ENCODE measurements around the gene SYNE2.

The SYNE2 gene

DNA sequence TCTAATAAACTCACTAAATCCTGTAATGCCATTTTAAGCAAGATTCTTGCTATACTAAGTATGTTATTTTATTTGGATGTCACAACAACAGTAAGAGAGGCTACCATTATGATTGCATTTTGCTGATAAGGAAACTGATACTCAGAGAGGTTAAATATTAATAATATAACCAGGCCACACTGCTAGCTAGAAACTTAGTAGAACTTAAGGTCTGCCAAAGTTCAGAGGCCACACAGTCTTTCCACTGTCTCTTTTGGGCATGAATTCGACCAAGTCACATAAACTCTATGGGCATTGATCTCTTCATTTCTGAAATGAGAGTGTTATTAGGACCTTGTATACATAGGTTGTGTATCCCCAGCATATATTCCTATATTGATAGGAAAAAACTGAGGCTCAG lies 147.9 kb downstream of the SYNE2 start:
- DNase-seq (ENCODE audit: low spot score), result no peak
- ATAC-seq (ENCODE audit: low read depth), result no peak
- TF ChIP-seq, protein P1, sequence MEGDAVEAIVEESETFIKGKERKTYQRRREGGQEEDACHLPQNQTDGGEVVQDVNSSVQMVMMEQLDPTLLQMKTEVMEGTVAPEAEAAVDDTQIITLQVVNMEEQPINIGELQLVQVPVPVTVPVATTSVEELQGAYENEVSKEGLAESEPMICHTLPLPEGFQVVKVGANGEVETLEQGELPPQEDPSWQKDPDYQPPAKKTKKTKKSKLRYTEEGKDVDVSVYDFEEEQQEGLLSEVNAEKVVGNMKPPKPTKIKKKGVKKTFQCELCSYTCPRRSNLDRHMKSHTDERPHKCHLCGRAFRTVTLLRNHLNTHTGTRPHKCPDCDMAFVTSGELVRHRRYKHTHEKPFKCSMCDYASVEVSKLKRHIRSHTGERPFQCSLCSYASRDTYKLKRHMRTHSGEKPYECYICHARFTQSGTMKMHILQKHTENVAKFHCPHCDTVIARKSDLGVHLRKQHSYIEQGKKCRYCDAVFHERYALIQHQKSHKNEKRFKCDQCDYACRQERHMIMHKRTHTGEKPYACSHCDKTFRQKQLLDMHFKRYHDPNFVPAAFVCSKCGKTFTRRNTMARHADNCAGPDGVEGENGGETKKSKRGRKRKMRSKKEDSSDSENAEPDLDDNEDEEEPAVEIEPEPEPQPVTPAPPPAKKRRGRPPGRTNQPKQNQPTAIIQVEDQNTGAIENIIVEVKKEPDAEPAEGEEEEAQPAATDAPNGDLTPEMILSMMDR (IDR thresholded peaks at IDR 0.05; ENCODE audit: poor library complexity, severe bottlenecking), result no peak
- Histone ChIP-seq H3K9me3 (ENCODE audit: severe bottlenecking) (no peaks in the 10 kb centered on the region), H3K4me1 (ENCODE audit: insufficient read depth, poor library complexity, severe bottlenecking) (peaks cover 2% of the 10 kb centered on the region), H3K36me3 (ENCODE audit: low read depth) (peaks cover 60% of the 10 kb centered on the region), H3K4me3 (ENCODE audit: severe bottlenecking) (no peak overlapping the region), H3K27me3 (ENCODE audit: insufficient read depth, poor library complexity, severe bottlenecking) (no peaks in the 10 kb centered on the region), H3K27ac (ENCODE audit: poor library complexity, severe bottlenecking) (no peak overlapping the region)

DNA sequence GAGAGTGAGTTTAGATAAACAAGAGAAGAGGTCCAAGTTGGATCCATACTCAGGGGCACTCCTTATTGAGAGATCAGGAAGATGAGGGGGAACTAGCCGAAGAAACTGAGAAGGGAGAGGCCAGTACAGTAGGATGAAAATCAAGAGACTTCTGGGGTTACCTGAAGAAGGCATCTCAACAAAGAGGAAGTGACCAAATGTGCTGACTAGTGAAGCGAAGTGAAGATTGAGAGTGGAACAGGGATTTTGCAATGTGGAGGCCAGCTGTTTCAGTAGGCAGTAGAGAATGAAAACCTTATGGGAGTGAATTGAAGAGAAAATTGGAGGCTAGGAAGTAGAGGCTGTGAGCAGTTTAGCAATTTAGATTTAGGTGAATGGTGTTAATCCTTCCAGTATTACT lies 153.0 kb downstream of the SYNE2 start:
- H3K4me3 ChIP-seq (ENCODE audit: severe bottlenecking), result no peak overlapping the region
- no peak for ATAC-seq (ENCODE audit: low read depth)
- H3K36me3 ChIP-seq (ENCODE audit: low read depth), result peaks cover 21% of the 10 kb centered on the region
- DNase-seq (ENCODE audit: low spot score), result no peak
- TF ChIP-seq, protein P1 (IDR thresholded peaks at IDR 0.05; ENCODE audit: poor library complexity, severe bottlenecking), result no peak
- H3K9me3 ChIP-seq (ENCODE audit: severe bottlenecking), result no peaks in the 10 kb centered on the region
- no peaks in the 10 kb centered on the region for H3K27me3 ChIP-seq (ENCODE audit: insufficient read depth, poor library complexity, severe bottlenecking)
- no peak overlapping the region for H3K27ac ChIP-seq (ENCODE audit: poor library complexity, severe bottlenecking)
- no peaks in the 10 kb centered on the region for H3K4me1 ChIP-seq (ENCODE audit: insufficient read depth, poor library complexity, severe bottlenecking)

DNA sequence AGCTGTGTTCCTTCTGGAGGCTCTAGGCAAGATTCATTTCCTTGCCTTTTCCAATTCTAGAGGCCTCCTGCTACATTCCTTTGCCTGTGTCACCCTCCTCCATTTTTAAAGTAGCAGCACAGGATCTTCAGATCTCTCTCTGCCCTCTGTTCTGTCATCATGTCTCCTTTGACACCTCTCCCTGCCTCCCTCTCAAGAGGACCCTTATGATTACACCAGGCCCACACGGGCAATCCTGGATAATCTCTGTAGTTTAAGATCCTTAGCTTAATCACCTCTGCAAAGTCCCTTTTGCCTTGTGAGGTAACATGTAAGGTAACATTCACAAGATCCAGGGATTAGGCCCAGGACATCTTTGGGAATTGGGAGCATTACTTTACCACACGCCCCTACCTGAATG lies 155.2 kb downstream of the SYNE2 start:
- no peaks in the 10 kb centered on the region for H3K27me3 ChIP-seq (ENCODE audit: insufficient read depth, poor library complexity, severe bottlenecking)
- DNase-seq (ENCODE audit: low spot score), result no peak
- no peaks in the 10 kb centered on the region for H3K36me3 ChIP-seq (ENCODE audit: low read depth)
- no peak for ATAC-seq (ENCODE audit: low read depth)
- H3K27ac ChIP-seq (ENCODE audit: poor library complexity, severe bottlenecking), result no peak overlapping the region
- no peak overlapping the region for H3K4me3 ChIP-seq (ENCODE audit: severe bottlenecking)
- H3K4me1 ChIP-seq (ENCODE audit: insufficient read depth, poor library complexity, severe bottlenecking), result no peaks in the 10 kb centered on the region
- TF ChIP-seq, protein P1 (IDR thresholded peaks at IDR 0.05; ENCODE audit: poor library complexity, severe bottlenecking), result no peak
- no peaks in the 10 kb centered on the region for H3K9me3 ChIP-seq (ENCODE audit: severe bottlenecking)

DNA sequence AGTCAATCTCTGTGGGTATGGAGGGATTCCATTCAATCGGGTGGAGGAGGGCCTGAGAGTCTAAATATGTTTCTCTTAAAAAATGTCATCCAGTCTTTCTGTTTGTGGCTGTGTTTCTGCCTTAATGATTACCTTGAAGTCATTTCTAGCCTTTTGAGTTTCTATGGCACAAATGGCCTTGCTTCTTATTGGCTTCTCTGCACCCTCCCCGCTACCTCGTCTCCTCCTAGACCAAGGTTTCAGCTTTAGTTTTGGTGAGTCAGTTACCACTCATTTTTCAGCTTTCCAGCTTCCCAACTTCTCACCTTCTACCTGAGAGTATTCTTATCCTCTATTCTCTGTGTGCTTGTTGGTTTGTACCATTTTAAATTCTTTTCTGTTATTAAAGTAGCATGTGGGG lies 159.2 kb downstream of the SYNE2 start:
- no peaks in the 10 kb centered on the region for H3K9me3 ChIP-seq (ENCODE audit: severe bottlenecking)
- no peaks in the 10 kb centered on the region for H3K4me1 ChIP-seq (ENCODE audit: insufficient read depth, poor library complexity, severe bottlenecking)
- TF ChIP-seq, protein P1 (IDR thresholded peaks at IDR 0.05; ENCODE audit: poor library complexity, severe bottlenecking), result no peak
- H3K27ac ChIP-seq (ENCODE audit: poor library complexity, severe bottlenecking), result no peak overlapping the region
- peaks cover 15% of the 10 kb centered on the region; the same call in 1 of the 2 replicates for H3K36me3 ChIP-seq (ENCODE audit: low read depth)
- ATAC-seq (ENCODE audit: low read depth) (no peak), DNase-seq (ENCODE audit: low spot score) (no peak)
- H3K27me3 ChIP-seq (ENCODE audit: insufficient read depth, poor library complexity, severe bottlenecking), result no peaks in the 10 kb centered on the region
- no peak overlapping the region for H3K4me3 ChIP-seq (ENCODE audit: severe bottlenecking)

DNA sequence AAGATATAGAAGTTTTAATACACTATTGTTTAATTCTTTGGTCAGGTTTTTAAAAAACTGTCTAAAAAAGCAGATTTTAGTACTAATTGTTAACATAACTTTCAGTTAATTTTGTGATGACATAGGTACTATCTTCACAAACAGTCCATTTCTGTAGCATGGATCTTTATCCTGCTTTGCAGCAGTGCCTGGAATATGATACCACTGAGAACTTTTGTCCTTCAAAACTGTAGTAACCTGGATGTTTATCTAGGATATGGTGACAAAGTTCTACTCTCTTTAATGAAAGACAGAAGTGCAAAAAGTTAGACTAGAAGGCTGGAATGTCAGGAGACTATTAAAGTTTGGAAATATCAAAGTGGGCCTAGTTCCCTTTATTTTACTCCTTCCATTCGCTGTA lies 159.9 kb downstream of the SYNE2 start:
- no peaks in the 10 kb centered on the region for H3K4me1 ChIP-seq (ENCODE audit: insufficient read depth, poor library complexity, severe bottlenecking)
- DNase-seq (ENCODE audit: low spot score) (no peak), ATAC-seq (ENCODE audit: low read depth) (no peak)
- TF ChIP-seq, protein P1 (IDR thresholded peaks at IDR 0.05; ENCODE audit: poor library complexity, severe bottlenecking), result no peak
- no peak overlapping the region for H3K27ac ChIP-seq (ENCODE audit: poor library complexity, severe bottlenecking)
- H3K36me3 ChIP-seq (ENCODE audit: low read depth), result peaks cover 20% of the 10 kb centered on the region
- no peak overlapping the region for H3K4me3 ChIP-seq (ENCODE audit: severe bottlenecking)
- H3K27me3 ChIP-seq (ENCODE audit: insufficient read depth, poor library complexity, severe bottlenecking), result no peaks in the 10 kb centered on the region
- no peaks in the 10 kb centered on the region for H3K9me3 ChIP-seq (ENCODE audit: severe bottlenecking)
